Subcutaneous adipose tissue (tissue), 4 donors: ENCODE results near the gene IZUMO1. TPM values are rescaled to one million over a fixed set of nuclear protein-coding genes. Genes with fewer than 3 reads are reported as not detected.

Experiments
- total RNA-seq, 4 donors: library from RNA; depleted of rRNA; stranded (reverse); fragments of >200 nt; gene quantifications; one replicate each; pipeline ENCODE4 v1.1.0, GENCODE V29; 2016
- TF ChIP-seq, protein P1 (sequence below): fragments of 450-650 bp; IDR thresholded peaks from one replicate; pipeline ENCODE4 v1.5.1; 2016; ENCODE audit warnings: low read depth, mild to moderate bottlenecking, control low read depth, antibody characterized with exemption, moderate library complexity

Gene IZUMO1
- total RNA-seq, 4 donors from 2014 or later: 0.75 TPM; not detected in 3

DNA sequence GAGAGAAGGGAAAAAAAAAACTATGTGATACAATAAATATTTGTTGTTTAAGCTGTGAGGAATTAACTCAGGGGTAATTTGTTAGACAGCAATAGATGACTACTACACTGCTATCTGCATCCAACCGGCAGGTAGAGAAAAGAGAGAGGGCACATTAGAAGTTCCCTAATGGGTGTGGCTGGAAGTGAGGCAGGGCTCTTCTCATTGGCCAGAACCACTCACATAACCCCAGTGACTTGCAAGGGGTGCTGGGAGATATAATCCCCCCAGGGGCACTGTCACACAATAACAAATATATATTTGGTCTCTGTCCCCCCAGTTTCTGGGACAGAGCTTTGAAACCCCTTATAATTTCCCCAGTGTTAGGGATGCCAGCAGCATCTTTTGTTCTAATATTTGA, 32.9 kb upstream of the IZUMO1 start:
- TF ChIP-seq, protein P1, sequence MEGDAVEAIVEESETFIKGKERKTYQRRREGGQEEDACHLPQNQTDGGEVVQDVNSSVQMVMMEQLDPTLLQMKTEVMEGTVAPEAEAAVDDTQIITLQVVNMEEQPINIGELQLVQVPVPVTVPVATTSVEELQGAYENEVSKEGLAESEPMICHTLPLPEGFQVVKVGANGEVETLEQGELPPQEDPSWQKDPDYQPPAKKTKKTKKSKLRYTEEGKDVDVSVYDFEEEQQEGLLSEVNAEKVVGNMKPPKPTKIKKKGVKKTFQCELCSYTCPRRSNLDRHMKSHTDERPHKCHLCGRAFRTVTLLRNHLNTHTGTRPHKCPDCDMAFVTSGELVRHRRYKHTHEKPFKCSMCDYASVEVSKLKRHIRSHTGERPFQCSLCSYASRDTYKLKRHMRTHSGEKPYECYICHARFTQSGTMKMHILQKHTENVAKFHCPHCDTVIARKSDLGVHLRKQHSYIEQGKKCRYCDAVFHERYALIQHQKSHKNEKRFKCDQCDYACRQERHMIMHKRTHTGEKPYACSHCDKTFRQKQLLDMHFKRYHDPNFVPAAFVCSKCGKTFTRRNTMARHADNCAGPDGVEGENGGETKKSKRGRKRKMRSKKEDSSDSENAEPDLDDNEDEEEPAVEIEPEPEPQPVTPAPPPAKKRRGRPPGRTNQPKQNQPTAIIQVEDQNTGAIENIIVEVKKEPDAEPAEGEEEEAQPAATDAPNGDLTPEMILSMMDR: no peak

DNA sequence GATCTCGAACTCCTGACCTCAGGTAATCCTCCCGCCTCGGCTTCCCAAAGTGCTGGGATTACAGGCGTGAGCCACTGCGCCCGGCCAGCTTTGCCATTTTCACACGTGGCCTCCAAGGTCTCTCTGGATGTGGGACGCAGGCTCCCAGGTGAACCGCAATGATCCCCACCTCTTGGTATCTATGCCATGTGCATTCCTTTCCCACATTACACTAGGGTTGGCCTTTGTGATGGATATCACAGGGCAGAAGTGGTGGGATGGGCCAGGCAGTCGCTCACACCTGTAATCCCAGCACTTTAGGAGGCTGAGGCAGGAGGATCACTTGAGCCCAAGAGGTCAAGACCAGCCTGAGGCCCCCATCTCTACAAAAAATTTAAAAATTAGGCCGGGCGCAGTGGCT, 31.0 kb upstream of the IZUMO1 start:
- TF ChIP-seq, protein P1: no peak

DNA sequence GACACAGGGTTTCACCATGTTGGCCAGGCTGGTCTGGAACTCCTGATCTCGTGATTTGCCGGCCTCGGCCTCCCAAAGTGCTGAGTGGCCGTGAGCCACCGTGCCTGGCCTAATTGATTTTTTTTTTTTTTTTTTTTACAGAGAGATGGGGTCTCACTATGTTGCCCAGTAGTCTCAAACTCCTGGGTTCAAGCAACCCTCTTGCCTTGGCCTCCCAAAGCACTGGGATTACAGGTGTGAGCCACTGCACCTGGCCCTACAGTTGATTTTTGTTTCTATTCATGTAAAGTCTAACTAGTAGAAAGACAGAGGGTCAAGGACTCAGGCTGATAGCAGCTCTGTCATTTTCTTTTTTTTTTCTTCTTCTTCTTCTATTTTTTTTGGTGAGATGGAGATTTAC, 30.4 kb upstream of the IZUMO1 start:
- TF ChIP-seq, protein P1: no peak

DNA sequence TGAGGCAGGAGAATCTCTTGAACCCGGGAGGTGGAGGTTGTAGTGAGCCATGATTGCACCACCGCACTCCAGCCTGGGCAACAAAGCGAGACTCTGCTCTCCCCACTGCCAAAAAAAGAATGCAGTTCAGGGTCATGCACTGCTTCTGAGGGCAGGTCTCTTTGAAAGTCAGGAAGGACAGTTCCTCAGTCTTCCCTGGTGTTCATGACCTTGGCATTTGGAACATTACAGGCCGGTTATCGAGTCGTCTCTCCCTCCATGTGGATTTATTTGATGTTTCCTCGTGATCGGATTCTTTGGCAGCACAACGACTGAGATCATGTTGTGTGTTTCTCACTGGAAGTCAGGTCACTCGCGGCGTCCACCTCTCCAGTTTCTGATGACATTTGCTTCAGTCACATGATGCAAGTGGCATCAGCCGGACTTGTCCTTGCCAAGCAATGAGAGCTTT, 25.8 kb upstream of the IZUMO1 start:
- TF ChIP-seq, protein P1: no peak

DNA sequence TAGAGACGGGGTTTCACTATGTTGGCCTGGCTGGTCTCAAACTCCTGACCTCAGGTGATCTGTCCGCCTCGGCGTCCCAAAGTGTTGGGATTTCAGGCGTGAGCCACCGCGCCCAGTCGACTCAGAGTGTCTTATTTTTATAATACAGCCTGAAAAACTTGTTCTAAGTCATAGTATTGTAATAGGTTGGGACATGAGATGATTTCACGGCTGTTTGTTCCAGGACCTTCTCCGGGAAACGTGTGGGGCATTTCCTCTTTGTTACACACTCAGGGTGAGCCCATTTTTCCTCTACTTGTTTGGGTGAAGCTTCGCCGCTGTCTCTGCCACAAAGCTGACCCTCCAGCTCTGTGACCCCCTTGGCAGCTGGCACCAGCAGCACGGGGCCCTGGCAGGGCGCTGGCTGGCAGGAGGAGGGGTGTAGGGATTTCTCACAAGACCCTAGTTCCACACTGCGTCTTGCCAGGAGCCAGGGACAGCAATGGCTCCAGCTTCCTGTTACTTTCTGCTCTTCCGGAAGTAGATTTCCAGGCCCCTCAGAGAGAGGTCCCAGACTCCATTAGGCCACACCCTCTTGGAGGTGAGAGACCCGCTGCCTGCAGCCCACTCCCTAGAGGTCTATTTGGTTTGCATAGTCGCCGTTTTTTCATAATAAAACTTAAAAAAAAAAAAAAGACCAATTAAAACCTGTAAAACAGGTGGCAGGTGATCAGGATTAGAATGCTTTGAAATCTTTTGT, 24.2 kb upstream of the IZUMO1 start:
- TF ChIP-seq, protein P1: no peak

DNA sequence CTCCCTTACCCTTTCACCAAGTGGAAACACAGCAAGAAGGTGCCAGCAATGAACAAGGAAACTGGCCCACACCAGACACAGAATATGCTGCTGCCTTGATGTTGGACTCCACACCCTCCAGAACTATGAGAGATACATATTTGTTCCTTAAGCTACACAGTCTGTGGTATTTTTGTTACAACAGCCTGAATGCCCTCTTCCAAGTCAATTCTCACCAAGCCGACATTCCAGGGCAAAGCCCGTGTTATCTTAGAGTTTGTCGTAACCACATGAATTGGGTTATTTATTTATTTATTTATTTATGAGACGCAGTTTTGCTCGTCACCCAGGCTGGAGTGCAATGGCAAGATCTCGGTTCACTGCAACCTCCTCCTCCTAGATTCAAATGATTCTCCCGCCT, 23.6 kb upstream of the IZUMO1 start:
- TF ChIP-seq, protein P1: no peak

DNA sequence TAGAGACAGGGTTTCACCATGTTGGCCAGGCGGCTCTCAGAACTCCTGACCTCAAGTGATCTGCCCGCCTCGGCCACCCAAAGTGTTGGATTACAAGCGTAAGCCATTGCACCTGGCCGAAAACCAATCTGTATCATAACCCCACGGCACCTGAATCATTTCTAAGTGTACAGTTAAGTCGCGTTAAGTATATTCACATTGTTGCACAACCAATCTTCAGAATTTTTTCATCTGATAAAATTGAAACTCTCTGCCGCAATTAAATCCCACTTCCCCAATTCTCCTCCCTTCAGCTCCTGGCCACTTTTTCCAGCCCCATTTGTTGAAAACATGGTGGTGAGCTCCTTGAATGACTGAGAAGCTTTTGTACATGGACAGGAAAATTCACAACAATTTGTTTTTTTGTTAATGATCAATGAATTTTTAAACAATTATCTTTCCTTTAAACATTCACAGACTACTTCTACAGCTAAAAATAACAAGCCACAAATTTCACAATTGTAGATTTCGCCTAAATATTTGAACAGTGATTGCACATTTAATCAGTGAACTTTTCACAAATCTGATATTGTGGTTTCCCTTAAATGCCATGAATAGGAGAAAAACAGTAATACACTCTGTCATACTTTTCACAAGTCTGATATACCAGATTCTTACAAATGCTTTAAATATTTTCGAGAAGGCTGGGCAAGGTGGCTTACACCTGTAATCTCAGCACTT, 22.4 kb upstream of the IZUMO1 start:
- TF ChIP-seq, protein P1: no peak
